ENCODE data around the gene WNK3.
"Not testable (repeated sequence)": the region's sequence is repeated elsewhere in the genome, so short reads cannot be mapped to it uniquely, and the experiment has no call there.

The WNK3 gene

GRCh38 chrX:54357414-54358377 is at the start of gene WNK3:
Gene WNK3 (minus strand): TSS chrX:54358046.
- peak; percentile 91 for DNase-seq

- DNase-seq: no peak
These were observed 49.4 kb upstream of the WNK3 start for GRCh38 chrX:54407266-54407665.

- DNase-seq: no peak
These were observed 39.3 kb upstream of the WNK3 start for GRCh38 chrX:54397113-54397512.

GRCh38 chrX:54386314-54386713 is 28.5 kb upstream of the WNK3 start:
- DNase-seq: no peak

- DNase-seq: not testable (repeated sequence)
These were observed 26.8 kb upstream of the WNK3 start for GRCh38 chrX:54384661-54385060.

- no peak for DNase-seq
These were observed 1.6 kb upstream of the WNK3 start for GRCh38 chrX:54359408-54359807.

GRCh38 chrX:54358424-54359211 is 772 bp upstream of the WNK3 start:
- DNase-seq: peak; percentile 83

GRCh38 chrX:54352677-54353076 is 5.2 kb downstream of the WNK3 start:
- DNase-seq: no peak

- DNase-seq: not testable (repeated sequence)
These were observed 20.5 kb downstream of the WNK3 start for GRCh38 chrX:54337383-54337782.

- no peak for DNase-seq
These were observed 32.8 kb downstream of the WNK3 start for GRCh38 chrX:54325077-54325476.

- no peak for DNase-seq
These were observed 37.8 kb downstream of the WNK3 start for GRCh38 chrX:54320067-54320466.

GRCh38 chrX:54306379-54306778 is 51.5 kb downstream of the WNK3 start:
- DNase-seq: no peak

GRCh38 chrX:54301516-54301915 is 56.3 kb downstream of the WNK3 start:
- no peak for DNase-seq

- DNase-seq: no peak
These were observed 63.5 kb downstream of the WNK3 start for GRCh38 chrX:54294306-54294705.

- no peak for DNase-seq
These were observed 65.1 kb downstream of the WNK3 start for GRCh38 chrX:54292755-54293154.

GRCh38 chrX:54291758-54292157 is 66.1 kb downstream of the WNK3 start:
- DNase-seq: no peak

- no peak for DNase-seq
These were observed 68.9 kb downstream of the WNK3 start for GRCh38 chrX:54288968-54289367.

- no peak for DNase-seq
These were observed 69.6 kb downstream of the WNK3 start for GRCh38 chrX:54288277-54288676.

- no peak for DNase-seq
These were observed 76.2 kb downstream of the WNK3 start for GRCh38 chrX:54281676-54282075.

- DNase-seq: no peak
These were observed 77.4 kb downstream of the WNK3 start for GRCh38 chrX:54280466-54280865.

GRCh38 chrX:54271664-54272063 is 86.2 kb downstream of the WNK3 start:
- no peak for DNase-seq

GRCh38 chrX:54248309-54248708 is 109.5 kb downstream of the WNK3 start:
- DNase-seq: no peak

- no peak for DNase-seq
These were observed 111.0 kb downstream of the WNK3 start for GRCh38 chrX:54246866-54247265.

- no peak for DNase-seq
These were observed 119.3 kb downstream of the WNK3 start for GRCh38 chrX:54238588-54238987.
